NCI-H2227 (cell line): ENCODE measurements around the gene PELO.
"Not testable (repeated sequence)": the region's sequence is repeated elsewhere in the genome, so short reads cannot be mapped to it uniquely, and the experiment has no call there.

Experiments used
- DNase-seq: peaks from one replicate; lab custom pipeline; 2025; ENCODE audit not compliant: unreplicated experiment; lab: John Stamatoyannopoulos, UW

PELO gene

DNA sequence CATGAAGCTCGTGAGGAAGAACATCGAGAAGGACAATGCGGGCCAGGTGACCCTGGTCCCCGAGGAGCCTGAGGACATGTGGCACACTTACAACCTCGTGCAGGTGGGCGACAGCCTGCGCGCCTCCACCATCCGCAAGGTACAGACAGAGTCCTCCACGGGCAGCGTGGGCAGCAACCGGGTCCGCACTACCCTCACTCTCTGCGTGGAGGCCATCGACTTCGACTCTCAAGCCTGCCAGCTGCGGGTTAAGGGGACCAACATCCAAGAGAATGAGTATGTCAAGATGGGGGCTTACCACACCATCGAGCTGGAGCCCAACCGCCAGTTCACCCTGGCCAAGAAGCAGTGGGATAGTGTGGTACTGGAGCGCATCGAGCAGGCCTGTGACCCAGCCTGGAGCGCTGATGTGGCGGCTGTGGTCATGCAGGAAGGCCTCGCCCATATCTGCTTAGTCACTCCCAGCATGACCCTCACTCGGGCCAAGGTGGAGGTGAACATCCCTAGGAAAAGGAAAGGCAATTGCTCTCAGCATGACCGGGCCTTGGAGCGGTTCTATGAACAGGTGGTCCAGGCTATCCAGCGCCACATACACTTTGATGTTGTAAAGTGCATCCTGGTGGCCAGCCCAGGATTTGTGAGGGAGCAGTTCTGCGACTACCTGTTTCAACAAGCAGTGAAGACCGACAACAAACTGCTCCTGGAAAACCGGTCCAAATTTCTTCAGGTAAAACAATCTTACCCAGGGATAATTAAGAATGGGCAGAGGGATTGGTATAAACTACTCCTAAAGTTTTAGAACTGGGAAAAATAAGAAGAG, 12.9 kb downstream of the PELO start:
- DNase-seq, result peak; percentile 42

DNA sequence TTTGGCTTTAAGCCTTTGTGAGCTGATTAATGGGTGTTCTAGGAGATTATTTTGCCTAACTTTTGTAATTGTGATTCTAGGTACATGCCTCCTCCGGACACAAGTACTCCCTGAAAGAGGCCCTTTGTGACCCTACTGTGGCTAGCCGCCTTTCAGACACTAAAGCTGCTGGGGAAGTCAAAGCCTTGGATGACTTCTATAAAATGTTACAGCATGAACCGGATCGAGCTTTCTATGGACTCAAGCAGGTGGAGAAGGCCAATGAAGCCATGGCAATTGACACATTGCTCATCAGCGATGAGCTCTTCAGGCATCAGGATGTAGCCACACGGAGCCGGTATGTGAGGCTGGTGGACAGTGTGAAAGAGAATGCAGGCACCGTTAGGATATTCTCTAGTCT, 13.6 kb downstream of the PELO start:
- DNase-seq, result peak; percentile 4

DNA sequence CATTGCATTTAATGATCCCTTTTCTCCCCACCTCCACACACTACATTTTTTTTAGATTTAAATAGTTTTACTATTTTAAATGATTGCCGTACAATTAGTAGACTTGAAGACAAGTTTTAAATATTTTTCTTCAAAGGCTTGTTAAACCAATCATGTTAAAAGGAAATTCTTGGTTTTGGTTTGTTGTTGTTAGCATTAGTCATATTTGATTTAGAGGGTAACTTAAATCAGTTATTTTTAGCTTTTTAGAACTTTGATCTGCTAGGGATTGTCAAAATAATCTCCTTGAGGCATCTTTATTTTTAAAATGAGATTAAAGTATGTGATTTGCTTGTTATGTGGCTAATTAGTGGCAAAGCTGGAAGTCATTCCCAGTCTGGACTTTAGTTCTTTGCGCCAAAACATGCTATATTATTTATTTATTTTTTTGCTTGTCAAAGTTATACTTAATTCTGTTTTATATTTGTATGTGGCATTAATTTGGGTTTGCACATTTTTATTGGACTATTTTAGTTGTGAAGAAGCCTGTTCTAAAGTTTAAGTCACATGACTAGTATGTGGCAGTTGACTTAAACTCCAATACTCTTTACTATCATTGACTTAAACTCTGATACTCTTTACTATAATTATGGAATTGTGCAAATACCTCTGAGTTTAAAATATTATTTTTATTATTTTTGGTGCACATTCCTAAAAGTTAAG, 14.7 kb downstream of the PELO start:
- no peak for DNase-seq

- no peak for DNase-seq
Measured at GRCh38 chr5:52802974-52803336, 15.2 kb downstream of the PELO start.

DNA sequence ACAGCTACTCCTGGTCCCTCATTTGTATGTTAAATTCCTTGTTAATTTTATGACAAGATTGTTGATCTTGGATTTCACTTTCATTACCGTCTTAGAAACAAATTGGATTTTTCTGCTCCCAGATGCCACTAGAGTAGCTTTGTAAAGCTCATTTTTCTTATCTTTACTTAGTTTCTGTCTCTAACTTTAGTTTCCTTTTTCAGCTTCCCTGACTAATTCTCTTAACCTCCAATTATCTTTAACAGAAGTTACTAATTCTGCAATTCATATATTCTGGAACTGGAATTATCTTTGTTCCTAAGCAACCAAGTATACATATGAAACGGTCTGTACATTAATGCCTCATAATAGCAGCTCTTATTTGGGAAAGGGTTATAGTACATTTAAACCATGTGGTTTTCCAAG, 16.7 kb downstream of the PELO start:
- no peak for DNase-seq

- DNase-seq, result no peak
Measured at GRCh38 chr5:52804981-52805380, 17.3 kb downstream of the PELO start.

- DNase-seq, result no peak
Measured at GRCh38 chr5:52805615-52806014, 17.9 kb downstream of the PELO start.

GRCh38 chr5:52807037-52807436, 19.3 kb downstream of the PELO start:
- no peak for DNase-seq

- no peak for DNase-seq
Measured at GRCh38 chr5:52807723-52808122, 20.0 kb downstream of the PELO start.

DNA sequence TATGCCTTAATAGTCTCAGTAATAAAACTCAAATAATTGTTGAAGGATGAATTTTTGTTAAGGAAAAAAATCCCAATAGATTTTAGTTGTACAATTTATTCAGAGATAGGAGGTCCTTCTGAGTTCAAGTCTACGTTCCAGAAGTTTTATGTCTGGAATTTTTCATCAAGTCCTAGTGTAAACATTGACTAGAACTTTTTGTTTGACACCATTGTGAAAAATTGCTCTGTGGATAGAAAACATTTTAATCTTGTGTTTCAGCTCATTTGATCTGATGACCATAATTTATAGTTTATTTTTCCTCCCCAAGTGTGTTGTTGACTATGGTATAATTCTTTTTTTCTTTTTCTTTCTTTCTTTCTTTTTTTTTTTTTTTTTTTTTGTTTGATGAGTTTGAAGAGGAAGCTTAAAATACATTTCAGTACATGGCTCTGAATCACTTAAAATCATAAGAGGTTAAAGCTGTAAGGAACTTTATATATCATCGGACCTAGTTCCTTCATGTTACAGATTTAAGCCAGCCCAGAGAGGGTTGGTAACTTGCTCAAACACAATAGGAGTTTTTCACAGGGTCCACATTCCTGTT, 20.7 kb downstream of the PELO start:
- DNase-seq, result no peak

DNA sequence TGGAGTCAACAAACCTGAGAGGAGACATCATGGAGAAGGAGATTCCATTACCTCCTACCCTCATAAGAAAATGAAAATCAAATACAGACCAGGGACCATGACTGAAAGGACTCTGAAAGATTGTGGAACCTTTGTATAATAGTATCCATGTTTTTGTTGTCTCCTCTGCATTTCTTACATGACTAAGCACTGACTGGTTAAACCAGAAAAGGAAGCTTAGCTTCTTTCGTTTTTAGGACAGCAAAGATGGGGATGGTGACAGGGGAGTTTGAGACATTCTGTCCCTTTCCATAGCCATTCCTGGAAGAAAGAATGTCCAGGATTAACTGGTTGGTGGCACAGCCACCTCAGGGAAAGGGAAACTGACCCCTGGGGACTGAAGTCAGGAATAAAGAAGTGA, 22.2 kb downstream of the PELO start:
- DNase-seq, result no peak

- no peak for DNase-seq
Measured at GRCh38 chr5:52810426-52810825, 22.7 kb downstream of the PELO start.

- DNase-seq, result no peak
Measured at GRCh38 chr5:52811067-52811749, 23.5 kb downstream of the PELO start.

GRCh38 chr5:52814352-52815148, 26.8 kb downstream of the PELO start:
- DNase-seq, result no peak

- DNase-seq, result no peak
Measured at GRCh38 chr5:52817818-52818217, 30.1 kb downstream of the PELO start.

GRCh38 chr5:52818360-52818759, 30.6 kb downstream of the PELO start:
- no peak for DNase-seq

DNA sequence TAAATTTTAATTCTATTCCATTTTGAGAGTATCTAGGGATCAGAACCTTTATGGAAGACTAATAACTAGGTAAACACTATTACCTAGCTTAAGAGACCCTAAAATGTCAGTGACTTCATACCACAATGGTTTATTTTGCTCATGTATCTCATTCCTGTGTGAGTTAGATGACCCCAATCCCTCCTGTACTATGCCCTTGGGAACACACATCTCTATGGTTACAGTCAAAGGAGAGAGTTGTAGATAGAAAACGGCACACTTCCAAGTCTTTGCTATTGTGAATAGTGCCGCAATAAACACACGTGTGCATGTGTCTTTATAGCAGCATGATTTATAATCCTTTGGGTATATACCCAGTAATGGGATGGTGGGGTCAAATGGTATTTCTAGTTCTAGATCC, 31.1 kb downstream of the PELO start:
- DNase-seq, result not testable (repeated sequence)

GRCh38 chr5:52821901-52822300, 34.2 kb downstream of the PELO start:
- DNase-seq, result no peak

DNA sequence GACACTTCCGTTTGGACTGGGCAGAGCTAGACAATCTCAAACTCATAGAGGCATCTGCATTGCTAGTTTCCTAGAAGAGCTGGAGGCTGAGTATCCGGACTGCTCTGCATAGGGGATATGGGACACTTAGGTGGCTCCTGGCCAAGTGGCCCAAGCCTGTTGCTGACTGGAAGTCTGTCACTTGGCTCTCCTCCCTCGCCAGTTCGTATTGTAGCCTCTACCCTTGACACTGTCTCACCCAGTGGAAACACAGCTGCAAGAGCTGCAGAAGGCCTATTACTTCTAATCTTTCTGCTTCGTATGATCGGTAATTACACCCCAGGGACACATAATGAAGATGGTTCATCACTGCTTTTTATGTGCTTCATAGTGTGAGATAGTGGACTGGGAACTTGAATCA, 34.7 kb downstream of the PELO start:
- peak; percentile 28 for DNase-seq

DNA sequence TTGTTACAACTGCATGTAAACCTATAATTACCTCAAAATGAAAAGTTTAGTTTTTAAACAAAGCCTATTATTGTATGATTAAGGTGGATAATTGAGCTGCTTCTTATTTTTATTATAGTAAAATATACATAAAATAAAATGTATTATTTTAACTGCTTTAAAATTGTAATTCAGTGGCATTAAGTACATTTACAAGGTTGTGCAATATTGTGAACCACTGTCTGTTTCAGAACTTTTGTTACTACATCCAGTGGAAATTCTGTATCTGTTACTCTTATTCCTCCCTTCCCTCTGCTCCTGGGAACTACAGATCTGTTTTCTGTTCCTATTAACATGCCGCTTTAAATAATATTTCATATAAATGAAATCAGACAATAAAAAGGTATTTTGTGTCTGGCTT, 37.1 kb downstream of the PELO start:
- DNase-seq, result no peak

- no peak for DNase-seq
Measured at GRCh38 chr5:52825826-52826225, 38.1 kb downstream of the PELO start.
